ENCODE data around the gene F3.

DNA sequence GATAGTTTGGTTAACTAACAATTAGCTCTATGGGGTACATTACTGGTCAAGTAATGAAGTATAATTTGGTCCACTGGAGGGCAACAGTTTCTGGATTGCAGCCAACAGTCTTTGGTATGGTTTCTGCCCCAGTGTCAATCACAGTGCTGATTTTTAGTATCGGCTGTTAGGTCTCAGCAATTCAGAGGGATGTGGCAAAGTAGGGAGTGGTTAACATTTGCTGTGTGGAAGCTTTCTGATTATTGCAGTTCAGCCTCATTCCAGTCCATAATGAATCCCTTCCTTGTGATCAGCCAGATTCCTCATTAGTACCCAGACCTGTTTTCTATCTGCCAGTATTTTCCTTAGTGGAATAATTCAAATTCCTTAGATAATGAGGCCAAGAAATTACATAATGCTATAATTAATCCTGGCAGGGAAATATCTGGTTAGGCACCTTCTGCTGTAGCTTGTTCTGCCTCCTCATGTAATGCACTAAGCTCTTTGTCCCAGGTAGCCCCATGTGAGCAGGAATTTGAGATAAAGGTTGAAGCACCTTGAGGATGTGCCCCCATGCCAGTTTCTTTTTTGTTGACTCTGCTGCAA is 14.0 kb downstream of the F3 start:
- TF ChIP-seq POLR2A (IDR thresholded peaks at IDR 0.05) = no peak
- TF ChIP-seq, protein P1, sequence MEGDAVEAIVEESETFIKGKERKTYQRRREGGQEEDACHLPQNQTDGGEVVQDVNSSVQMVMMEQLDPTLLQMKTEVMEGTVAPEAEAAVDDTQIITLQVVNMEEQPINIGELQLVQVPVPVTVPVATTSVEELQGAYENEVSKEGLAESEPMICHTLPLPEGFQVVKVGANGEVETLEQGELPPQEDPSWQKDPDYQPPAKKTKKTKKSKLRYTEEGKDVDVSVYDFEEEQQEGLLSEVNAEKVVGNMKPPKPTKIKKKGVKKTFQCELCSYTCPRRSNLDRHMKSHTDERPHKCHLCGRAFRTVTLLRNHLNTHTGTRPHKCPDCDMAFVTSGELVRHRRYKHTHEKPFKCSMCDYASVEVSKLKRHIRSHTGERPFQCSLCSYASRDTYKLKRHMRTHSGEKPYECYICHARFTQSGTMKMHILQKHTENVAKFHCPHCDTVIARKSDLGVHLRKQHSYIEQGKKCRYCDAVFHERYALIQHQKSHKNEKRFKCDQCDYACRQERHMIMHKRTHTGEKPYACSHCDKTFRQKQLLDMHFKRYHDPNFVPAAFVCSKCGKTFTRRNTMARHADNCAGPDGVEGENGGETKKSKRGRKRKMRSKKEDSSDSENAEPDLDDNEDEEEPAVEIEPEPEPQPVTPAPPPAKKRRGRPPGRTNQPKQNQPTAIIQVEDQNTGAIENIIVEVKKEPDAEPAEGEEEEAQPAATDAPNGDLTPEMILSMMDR (IDR thresholded peaks at IDR 0.05) = peak in 2 of 6 experiments; percentile 9 to 28

All from adrenal gland (tissue), 5 donors.